B cell (primary cell): ENCODE measurements around the gene STOX2. TPM values are rescaled to one million over a fixed set of nuclear protein-coding genes. Genes with fewer than 3 reads are reported as not detected.

Experiments
- ATAC-seq: fragments of 200-7000 bp; cut with Tn5 transposase; one replicate; pipeline ENCODE4 v1.10.0; 2021; ENCODE audit warnings: low read depth, mild to moderate bottlenecking, moderate number of reproducible peaks, moderate library complexity
- CTCF ChIA-PET: fragments of 350-600 bp; sonication (Branson Sonifier 250); formaldehyde crosslinking; loops from one replicate; lab custom pipeline; 2021; ENCODE audit warnings: antibody characterized with exemption, inconsistent platforms; lab: Charles Lee
- POLR2A ChIA-PET: fragments of 350-600 bp; sonication (Branson Sonifier 250); formaldehyde crosslinking; loops from one replicate; lab custom pipeline; 2021; ENCODE audit warnings: antibody characterized with exemption; lab: Charles Lee
- DNase-seq: peaks from one replicate; pipeline ENCODE4 v3.0.0; 2013
- H2AFZ ChIP-seq: 2 replicates; pipeline ENCODE4 v1.6.1; 2012; ENCODE audit warnings: mild to moderate bottlenecking, low read depth, low read length; ENCODE audit not compliant: insufficient read depth, poor library complexity, severe bottlenecking
- H3K27ac ChIP-seq, 2 donors: 1 replicate in 1 of 2; 2 replicates in 1 of 2; pipeline ENCODE4 v1.5.1; 2012 to 2013; ENCODE audit warnings: low read length in 2 of 2, mild to moderate bottlenecking in 2 of 2, moderate library complexity in 1 of 2
- H3K27me3 ChIP-seq, 4 experiments: fragments of 200-600 bp in 1 of 4; sonication (generic) in 1 of 4; replicated peaks in 1 of 4; 1 replicate in 2 of 4; 2 replicates in 2 of 4; pipeline versions ENCODE4 v1.6.1 to v1.7.0; 2013 to 2016; ENCODE audit warnings: low read length in 3 of 4, mild to moderate bottlenecking in 2 of 4, mixed read lengths in 1 of 4, moderate library complexity in 1 of 4; ENCODE audit not compliant: insufficient read depth in 4 of 4, control insufficient read depth in 3 of 4; ENCODE audit errors: control extremely low read depth in 1 of 4
- H3K36me3 ChIP-seq, 2 experiments: replicated peaks in 1 of 2; 1 replicate in 1 of 2; 2 replicates in 1 of 2; pipeline versions ENCODE4 v1.6.1 to v1.7.1; 2013; ENCODE audit warnings: low read length in 1 of 2; ENCODE audit not compliant: insufficient read depth in 2 of 2, control insufficient read depth in 1 of 2; ENCODE audit errors: control extremely low read depth in 1 of 2, extremely low read depth in 1 of 2
- H3K4me1 ChIP-seq, 2 donors: fragments of 200-600 bp in 1 of 2; sonication (generic) in 1 of 2; 1 replicate in 1 of 2; 2 replicates in 1 of 2; pipeline versions ENCODE4 v1.5.1 to v1.6.1; 2013 to 2017; ENCODE audit warnings: low read length in 2 of 2; ENCODE audit not compliant: control insufficient read depth in 2 of 2, insufficient read depth in 2 of 2
- H3K4me2 ChIP-seq: replicated peaks from 2 replicates; pipeline ENCODE3; 2012; ENCODE audit warnings: mild to moderate bottlenecking, low read depth, low read length; ENCODE audit not compliant: poor library complexity, severe bottlenecking
- H3K4me3 ChIP-seq, 5 experiments: fragments of 200-600 bp in 1 of 5; sonication (generic) in 1 of 5; 1 replicate in 3 of 5; 2 replicates in 2 of 5; pipeline versions ENCODE4 v1.5.1 to v1.7.0; 2011 to 2016; ENCODE audit warnings: low read length in 4 of 5, mild to moderate bottlenecking in 4 of 5, low read depth in 2 of 5, control low read depth in 1 of 5, moderate library complexity in 1 of 5; ENCODE audit not compliant: insufficient read depth in 1 of 5; ENCODE audit errors: control extremely low read depth in 1 of 5, extremely low read depth in 1 of 5
- H3K79me2 ChIP-seq: fragments of 200-600 bp; sonication (generic); one replicate; pipeline ENCODE4 v1.6.0; 2016; ENCODE audit warnings: low read length; ENCODE audit not compliant: control insufficient read depth, insufficient read depth
- H3K9ac ChIP-seq: fragments of 200-600 bp; sonication (generic); 2 replicates; pipeline ENCODE4 v1.6.1; 2017; ENCODE audit warnings: mild to moderate bottlenecking, low read length, moderate library complexity
- H3K9me3 ChIP-seq, 3 donors: one replicate each; pipeline versions ENCODE4 v1.6.1 to v1.7.1; 2013; ENCODE audit warnings: low read length in 2 of 3; ENCODE audit not compliant: control insufficient read depth in 2 of 3, insufficient read depth in 1 of 3; ENCODE audit errors: control extremely low read depth in 1 of 3
- H4K20me1 ChIP-seq: 2 replicates; pipeline ENCODE4 v1.6.0; 2012; ENCODE audit warnings: mild to moderate bottlenecking, low read length; ENCODE audit not compliant: insufficient read depth, control insufficient read depth, poor library complexity, severe bottlenecking
- H3K27ac Mint-ChIP-seq: one replicate; pipeline ENCODE4 v1.8.0; 2021; ENCODE audit warnings: mixed read lengths
- H3K27me3 Mint-ChIP-seq: one replicate; pipeline ENCODE4 v1.8.0; 2021; ENCODE audit warnings: mixed read lengths
- H3K4me1 Mint-ChIP-seq: one replicate; pipeline ENCODE4 v1.8.0; 2021; ENCODE audit warnings: mixed read lengths
- H3K4me3 Mint-ChIP-seq: one replicate; pipeline ENCODE4 v1.8.0; 2021; ENCODE audit warnings: mixed read lengths
- H3K9me3 Mint-ChIP-seq: one replicate; pipeline ENCODE4 v1.8.0; 2022; ENCODE audit warnings: mixed read lengths; ENCODE audit not compliant: insufficient read depth
- CTCF ChIP-seq: fragments of 200-600 bp; IDR thresholded peaks from one replicate; pipeline ENCODE4 v1.8.0; 2022; ENCODE audit warnings: antibody characterized with exemption, mild to moderate bottlenecking
- EZH2 ChIP-seq: IDR thresholded peaks from 2 replicates; pipeline ENCODE4 v1.6.1; 2012; ENCODE audit warnings: borderline replicate concordance, low read depth, mild to moderate bottlenecking, moderate library complexity, low read length; ENCODE audit not compliant: insufficient read depth, poor library complexity, severe bottlenecking
- WGBS: methylation state at CpG from one replicate; pipeline ENCODE4 v1.1.5; 2013; ENCODE audit warnings: missing lambda C conversion rate; ENCODE audit not compliant: insufficient coverage; 5-methylcytosine and 5-hydroxymethylcytosine counted together
- intact Hi-C: fragments of 100-400 bp; cut with micrococcal nuclease; formaldehyde crosslinking; loops from one replicate; pipeline ENCODE4 v1.10.0; 2022
- polyA plus RNA-seq: library from polyadenylated mRNA; depleted of rRNA; stranded (reverse); fragments of >200 nt; gene quantifications from 2 replicates; pipeline ENCODE4 v1.2.3, GENCODE V29; 2012
- total RNA-seq, 2 donors: library from RNA; stranded (reverse); fragments of 120-200 nt in 1 of 2; gene quantifications; 1 replicate in 1 of 2; 2 replicates in 1 of 2; pipeline versions ENCODE4 v1.2.3 to v1.2.4, GENCODE V29; 2013 to 2022

The STOX2 gene
- total and polyA plus RNA-seq, 2 donors (not counting 1 experiment from before 2014, with no cell fraction given): under 0.01 TPM; not detected in 1

GRCh38 chr4:183967266-183967665 lies 62.2 kb downstream of the STOX2 start:
- ATAC-seq (no peak), DNase-seq (no peak)
- Mint-ChIP-seq H3K4me3 (no peak overlapping the region), H3K9me3 (no peaks in the 10 kb centered on the region), H3K27me3 (peaks cover 15% of the 10 kb centered on the region), H3K4me1 (no peaks in the 10 kb centered on the region), H3K27ac (no peak overlapping the region)
- no peaks in the 10 kb centered on the region for H4K20me1 ChIP-seq
- intact Hi-C loops: no loop called here
- H3K4me2 ChIP-seq: no peak overlapping the region
- ChIA-PET POLR2A (no interaction called here), CTCF (no interaction called here)
- WGBS: 98% methylated on average over 10 of the region's 11 CpGs
- H3K4me1 ChIP-seq: no peaks in the 10 kb centered on the region
- TF ChIP-seq EZH2: no peak
- TF ChIP-seq CTCF: no peak
- H3K4me3 ChIP-seq: no peak overlapping the region
- no peak overlapping the region for H2AFZ ChIP-seq
- H3K79me2 ChIP-seq: no peaks in the 10 kb centered on the region
- H3K27ac ChIP-seq: no peak overlapping the region
- H3K9ac ChIP-seq: no peak overlapping the region
- no peaks in the 10 kb centered on the region for H3K36me3 ChIP-seq
- peaks cover 0 to 6% (median 0%) of the 10 kb centered on the region in 3 donors for H3K9me3 ChIP-seq
- H3K27me3 ChIP-seq: peaks cover 0 to 9% (median 0%) of the 10 kb centered on the region in 4 experiments

GRCh38 chr4:183968502-183968901 lies 63.4 kb downstream of the STOX2 start:
- Histone ChIP-seq H3K27me3 (peaks cover 0 to 9% (median 0%) of the 10 kb centered on the region in 4 experiments), H3K36me3 (no peaks in the 10 kb centered on the region), H4K20me1 (no peaks in the 10 kb centered on the region), H3K9me3 (peaks cover 0 to 8% (median 1%) of the 10 kb centered on the region in 3 donors), H3K27ac (no peak overlapping the region), H3K4me2 (no peak overlapping the region), H2AFZ (no peak overlapping the region), H3K4me3 (no peak overlapping the region), H3K9ac (no peak overlapping the region), H3K79me2 (no peaks in the 10 kb centered on the region), H3K4me1 (no peaks in the 10 kb centered on the region)
- ChIA-PET POLR2A (no interaction called here), CTCF (no interaction called here)
- no peak overlapping the region for H3K27ac Mint-ChIP-seq
- DNase-seq (no peak), ATAC-seq (no peak)
- H3K27me3 Mint-ChIP-seq: peaks cover 15% of the 10 kb centered on the region
- no peak overlapping the region for H3K4me3 Mint-ChIP-seq
- intact Hi-C loops: no loop called here
- peaks cover 4% of the 10 kb centered on the region for H3K9me3 Mint-ChIP-seq
- no peaks in the 10 kb centered on the region for H3K4me1 Mint-ChIP-seq
- TF ChIP-seq EZH2 (no peak), CTCF (no peak)
- 31% methylated on average over 3 of the region's 6 CpGs for whole genome bisulfite sequencing
